Activated naive CD4-positive, alpha-beta T cell treated with anti-CD3 and anti-CD28 coated beads, Interleukin-2, amount 50 U/mL, for 16 hours (primary cell): ENCODE results near the gene NCAM1.
A peak's percentile ranks its signal among the peaks of the same experiment; 100 is the strongest.
"Not testable (repeated sequence)": the region's sequence is repeated elsewhere in the genome, so short reads cannot be mapped to it uniquely, and the experiment has no call there.

Source experiments
- DNase-seq: peaks from one replicate; pipeline ENCODE4 v3.0.0-alpha.2; 2020

The NCAM1 gene

DNA sequence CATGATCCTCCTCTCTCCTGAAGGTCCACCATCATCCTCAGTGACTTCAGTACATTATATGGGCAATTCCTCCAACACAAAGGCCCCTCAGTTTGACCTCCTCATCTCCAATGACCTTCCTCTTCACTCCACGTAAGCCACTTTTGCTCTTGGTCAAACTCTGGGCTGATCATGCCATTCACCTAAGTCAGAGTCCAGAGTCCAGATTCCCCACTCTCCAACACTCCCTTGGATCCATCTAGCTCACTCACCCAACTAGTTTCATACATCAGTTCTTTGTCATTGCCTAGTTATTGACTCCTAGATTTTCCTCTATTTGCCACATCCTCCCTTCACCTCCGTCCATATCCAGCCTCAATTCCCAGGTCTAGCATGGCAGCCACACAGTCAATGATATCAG is 322.7 kb downstream of the NCAM1 start:
- DNase-seq, result no peak

DNA sequence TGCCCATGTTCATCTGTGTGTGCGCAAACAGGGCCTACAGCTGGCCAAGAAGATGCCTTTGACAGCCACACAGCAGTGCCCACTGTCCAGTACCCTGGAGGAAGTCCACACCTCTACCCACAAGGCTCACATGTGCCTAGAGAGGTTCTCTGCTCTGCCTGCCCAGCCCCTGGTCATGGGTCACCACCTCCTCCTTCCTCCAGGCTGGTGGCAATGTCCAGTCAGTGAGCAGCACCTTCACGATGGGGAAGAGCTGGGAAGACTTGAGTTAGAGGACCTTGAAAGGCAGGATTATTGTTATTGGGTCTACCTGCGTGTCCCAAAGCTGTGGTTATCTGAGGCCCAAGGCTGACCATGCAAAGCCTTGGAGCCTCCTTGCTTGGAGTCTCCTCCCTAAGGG is 324.8 kb downstream of the NCAM1 start:
- no peak for DNase-seq

DNA sequence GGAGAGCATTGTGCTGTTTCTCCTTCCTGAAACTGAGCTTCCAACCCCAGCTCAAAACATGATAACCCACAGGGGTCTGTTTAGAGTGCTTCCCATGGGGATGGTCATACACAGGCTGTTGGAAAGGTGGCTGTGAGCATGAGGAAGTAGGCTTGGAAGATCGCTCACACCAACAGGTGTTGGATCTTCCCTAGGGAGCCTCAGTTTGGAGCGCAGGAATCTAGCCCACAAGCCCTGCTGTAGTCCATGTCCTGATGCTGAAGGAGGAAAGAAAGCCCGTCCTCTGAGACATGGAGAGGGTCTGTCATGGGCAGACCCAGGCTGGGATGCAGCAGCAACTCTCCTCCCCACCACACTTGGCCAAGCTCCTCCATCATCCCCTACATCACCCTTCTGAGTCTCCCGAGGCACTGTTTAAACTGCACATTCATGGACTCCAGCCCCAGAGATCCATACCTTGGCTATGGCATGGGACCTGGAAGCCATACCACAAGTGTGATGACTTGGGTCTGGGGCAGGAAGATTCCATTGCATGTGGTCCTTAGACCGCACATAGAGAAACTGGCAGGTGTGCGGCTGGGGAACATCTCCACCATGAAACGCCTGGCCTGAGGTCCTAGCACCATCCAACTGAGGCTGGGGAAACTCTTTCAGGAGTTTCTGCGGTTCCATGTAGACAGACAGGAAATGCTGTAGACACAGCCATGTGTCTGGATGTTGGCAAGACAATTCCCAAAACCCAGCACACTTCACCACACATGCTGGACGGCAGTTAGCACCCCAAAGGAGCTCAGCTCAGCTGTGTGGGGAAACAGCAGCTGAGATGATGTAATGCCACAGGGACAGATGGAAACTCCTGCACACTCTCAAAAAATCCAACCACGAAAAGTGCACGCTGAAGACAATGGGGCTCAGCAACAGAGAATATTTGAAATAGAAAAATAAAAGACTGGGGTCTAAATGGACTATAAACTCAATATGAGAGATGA is 325.6 kb downstream of the NCAM1 start:
- no peak for DNase-seq

DNA sequence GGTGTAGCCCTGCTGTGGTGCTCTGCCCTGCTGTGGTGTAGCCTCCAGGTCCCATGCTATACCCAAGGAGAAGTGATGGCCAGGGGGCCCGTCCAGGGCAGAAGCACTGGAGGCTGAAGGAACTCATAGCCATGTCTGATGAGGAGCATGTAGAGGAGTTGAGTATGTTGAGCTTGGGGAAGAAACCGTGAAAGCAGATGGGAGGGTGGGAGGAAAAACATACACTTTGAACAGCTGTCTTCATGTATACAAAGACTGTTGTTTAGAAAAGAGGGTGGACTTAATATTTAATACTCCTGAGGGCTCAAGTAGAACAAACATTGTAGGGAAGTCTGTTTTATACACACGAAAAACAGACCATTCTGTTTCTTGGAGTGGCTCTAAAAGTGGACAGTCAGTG is 326.6 kb downstream of the NCAM1 start:
- DNase-seq, result no peak

DNA sequence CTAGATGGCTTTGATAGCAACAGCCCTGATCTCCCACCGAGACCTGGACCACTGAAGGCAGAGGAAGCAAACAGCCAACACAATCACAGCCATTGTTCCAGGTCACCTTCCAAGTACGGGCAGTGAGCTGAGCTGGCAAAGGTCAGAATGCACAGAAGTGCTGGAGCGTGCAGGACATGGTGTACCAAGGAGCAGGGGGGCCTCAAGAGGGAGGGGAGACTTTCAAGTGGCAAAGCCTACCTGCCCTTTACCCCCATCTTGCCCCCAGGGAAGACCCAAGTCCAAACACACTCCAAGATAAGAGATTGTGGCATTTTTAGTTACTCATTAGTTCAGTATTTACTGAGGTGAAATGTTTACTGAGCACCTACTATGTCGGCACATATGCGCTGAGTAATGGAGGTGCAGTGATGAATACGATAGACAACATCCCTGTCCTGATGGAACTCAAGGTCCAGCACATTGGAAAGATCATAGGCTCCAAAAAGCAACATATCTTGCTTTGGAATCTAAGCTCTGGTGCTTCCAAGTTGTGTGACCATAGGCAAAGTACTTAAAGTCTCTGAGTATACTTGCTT is 327.2 kb downstream of the NCAM1 start:
- DNase-seq, result no peak

DNA sequence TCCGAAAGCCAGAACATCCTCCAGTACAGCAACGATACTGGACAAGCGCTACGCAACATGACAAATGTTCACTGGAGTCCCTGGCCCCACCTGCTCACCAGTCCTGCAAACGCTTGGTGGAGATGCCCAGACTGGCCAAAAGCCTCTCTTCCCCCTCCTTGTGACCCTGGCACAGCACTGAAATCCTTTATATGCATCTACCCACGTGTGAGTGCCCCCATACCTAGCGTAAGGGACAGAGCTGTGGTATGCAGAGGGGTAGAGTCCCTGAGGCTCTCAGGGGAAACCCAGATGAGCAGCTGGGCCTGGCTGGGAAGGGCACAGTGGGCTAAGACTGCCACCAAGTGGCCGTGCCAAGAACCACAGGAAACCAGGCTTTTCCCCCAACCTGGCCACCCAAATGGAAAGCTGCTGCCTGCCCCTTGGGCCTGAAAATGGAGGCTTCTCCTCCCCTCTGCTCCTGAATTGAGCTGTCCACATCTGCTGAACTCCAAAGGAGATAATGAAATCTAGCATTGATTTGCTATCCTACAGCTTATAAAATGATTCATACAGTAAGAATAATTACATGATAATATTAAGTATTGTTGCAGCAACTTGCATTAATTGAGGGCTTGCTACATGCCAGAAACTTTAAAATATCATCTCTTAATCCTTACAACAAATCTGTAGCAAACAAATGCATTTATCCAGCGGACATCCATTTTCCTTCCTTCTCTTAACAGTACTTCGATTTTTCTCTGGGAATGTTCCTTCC is 328.4 kb downstream of the NCAM1 start:
- DNase-seq, result peak; percentile 54

DNA sequence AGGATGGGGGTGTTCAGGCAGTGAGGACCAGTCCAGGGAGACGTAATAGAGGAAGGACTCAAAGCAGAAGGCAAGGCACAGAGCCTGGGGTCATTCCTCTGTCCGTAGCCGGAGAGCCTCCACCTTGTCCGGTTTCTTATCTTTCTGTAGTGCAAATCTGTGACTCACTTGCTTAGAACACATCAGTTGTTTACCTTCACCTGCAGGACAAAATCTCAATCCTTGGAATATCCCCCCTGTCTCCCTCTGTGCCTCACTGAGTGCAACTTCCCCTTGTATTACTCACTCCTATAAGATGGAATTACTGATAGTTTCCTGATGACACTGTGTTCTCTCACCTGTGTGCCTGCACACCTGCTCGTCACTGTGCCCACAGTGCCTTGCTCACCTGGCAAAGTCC is 332.7 kb downstream of the NCAM1 start:
- DNase-seq, result no peak

DNA sequence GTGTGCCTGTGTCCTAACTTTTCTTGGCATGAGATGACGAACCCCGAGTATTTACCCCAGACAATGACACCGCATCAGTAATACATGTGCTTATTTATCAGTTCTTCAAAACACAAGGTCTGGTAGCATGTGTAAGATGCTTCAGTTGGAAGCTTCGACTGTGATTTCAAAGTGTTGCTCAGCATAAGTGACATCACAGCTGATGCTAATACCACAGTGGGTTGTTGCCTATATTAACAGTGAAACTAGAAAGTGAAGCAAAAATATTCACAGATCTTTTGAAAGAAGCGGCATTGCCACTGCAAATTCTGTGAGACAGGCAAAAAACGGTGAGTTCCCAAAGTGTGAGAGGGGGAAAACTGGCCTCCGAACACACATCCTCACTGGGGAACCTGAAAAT is 334.8 kb downstream of the NCAM1 start:
- no peak for DNase-seq

DNA sequence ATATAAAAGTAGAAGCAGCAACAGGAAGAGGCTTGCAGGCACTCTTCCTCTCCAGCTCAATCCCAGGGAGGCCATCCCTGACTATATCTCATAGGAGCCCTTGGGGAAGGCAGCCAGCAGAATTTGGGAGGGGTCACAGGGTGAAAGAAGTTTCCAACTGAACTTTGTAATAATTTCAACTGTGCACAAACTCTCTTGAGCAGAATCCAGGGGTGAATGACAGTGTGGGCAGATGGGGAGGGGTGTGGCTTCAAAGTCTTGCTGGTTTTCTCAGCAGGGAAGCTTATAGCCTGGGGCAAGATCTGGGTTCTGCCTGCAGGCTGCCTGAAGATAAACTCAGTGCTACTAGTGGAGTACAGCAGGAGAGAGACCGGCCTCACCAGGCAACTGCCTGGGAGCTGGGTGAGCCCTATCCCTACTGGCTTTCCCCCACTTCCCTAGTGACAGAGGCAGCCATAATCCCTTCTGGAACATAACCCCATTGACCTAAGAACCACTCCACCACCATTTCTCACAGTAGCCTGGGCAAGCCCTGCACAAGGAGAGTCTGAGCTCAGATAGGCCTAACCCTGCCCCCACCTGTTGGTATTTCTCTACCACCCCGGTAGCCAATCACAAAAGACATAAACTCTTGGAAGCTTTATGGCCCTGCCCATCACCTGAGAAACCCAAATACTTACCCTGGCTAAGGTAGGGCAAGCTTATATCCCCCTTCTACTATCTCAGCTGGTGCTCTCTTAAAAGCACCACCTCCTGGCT is 335.4 kb downstream of the NCAM1 start:
- no peak for DNase-seq

DNA sequence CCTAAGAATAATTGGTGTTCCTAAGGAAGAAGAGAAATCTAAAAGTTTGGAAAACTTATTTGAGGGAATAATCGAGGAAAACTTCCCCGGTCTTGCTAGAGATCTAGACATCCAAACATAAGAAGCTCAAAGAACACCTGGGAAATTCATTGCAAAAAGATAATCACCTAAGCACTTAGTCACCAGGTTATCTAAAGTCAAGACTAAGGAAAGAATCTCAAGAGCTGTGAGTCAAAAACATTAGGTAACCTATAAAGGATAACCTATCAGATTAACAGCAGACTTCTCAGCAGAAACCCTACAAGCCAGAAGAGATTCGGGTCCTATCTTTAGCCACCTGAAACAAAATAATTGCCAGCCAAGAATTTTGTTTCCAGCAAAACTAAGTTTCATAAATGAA is 337.3 kb downstream of the NCAM1 start:
- DNase-seq, result not testable (repeated sequence)

DNA sequence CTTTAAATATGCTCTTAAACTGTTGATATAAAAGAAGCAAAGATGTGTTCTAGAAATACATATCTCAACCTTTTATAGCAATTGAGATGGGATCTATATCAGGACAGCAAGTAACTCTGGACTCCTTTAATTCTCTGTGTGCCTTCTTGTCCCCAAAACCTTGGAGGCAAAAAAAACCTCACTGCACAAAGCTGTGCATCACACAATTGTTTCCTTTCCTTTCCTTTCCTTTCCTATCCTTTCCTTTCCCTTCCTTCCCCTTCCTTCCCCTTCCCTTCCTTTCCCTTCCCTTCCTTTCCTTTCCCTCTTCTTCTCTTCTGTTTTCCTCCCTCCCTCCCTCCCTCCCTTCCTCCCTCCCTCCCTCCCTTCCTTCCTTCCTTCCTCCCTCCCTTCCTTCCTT is 343.7 kb downstream of the NCAM1 start:
- no peak for DNase-seq

DNA sequence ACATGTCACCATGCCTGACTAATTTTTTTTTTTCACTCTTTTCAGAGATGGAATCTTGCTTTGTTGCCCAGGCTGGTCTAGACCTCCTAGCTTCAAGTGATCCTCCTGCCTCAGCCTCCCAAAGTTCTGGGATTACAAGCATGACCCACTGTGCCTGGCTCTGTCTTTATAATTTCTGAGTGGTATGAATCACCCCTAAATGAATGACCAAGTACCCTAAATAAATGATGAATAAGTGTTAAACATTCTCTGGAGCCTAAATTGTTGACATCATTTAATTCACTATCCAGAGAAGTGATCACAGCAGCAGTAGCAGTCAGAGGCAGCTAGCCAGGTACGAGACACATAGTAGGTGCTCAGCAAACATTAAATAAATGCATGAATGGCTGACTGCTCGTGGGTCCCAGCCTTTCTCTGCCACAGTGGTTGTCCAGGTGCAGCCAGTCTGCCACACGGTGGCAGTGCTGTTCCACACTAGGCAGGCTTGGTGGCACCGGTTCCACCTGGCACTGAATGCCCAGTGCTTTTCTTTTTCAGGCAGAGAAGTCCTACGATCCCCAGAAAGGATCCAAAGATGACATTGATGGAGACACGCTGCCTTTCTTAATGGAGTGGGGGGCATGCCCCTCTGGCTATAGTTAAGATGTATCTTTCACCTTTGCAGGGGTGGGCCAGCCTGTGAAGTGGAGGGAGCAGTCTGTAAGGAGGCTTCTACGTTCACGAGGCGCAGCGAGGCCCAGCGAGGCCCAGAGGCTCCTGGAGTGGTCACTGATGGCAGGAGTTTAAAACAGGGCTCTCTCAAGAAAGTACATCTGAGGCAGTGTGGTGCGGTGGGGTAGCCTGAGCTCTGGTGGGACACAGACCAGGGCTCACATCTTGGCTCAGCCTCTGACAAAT is 344.5 kb downstream of the NCAM1 start:
- DNase-seq, result peak; percentile 76

DNA sequence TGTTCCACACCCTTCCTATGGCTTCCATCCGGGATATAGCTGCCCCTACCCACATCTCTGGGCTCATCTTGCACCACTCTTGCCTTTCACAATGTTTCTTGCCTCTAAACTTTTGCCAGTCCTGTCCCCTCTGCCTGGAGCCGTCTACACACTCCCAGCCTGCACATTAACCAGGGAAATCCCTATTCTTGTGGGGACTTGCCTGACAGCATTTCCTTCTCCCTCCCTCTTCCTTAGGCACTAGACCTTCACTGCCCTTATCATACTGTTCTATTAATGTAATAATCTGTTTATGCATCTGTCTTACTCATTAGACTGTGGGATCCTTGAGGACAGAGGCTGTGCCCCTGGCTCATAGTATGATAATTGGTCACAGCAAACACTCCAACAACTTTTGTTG is 347.4 kb downstream of the NCAM1 start:
- DNase-seq, result no peak

DNA sequence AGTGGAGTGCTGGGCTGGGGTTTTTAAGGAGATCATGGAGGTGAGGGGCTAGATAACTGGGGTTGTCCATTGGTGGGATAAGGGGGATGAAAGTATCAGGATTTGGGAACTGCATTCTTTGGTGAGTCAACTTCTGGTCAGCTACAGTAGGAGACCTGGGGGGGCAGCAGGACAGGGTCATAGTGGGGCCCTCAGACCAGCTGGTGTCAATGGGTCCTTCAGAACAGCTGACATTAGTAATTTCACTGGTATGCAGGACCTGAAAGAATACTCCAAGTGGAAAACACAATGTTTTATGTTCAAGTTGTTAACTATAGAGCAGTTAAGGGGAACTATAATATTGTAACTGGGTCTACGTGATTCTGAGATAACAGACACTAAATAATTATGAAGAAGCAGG is 350.3 kb downstream of the NCAM1 start:
- DNase-seq, result no peak

DNA sequence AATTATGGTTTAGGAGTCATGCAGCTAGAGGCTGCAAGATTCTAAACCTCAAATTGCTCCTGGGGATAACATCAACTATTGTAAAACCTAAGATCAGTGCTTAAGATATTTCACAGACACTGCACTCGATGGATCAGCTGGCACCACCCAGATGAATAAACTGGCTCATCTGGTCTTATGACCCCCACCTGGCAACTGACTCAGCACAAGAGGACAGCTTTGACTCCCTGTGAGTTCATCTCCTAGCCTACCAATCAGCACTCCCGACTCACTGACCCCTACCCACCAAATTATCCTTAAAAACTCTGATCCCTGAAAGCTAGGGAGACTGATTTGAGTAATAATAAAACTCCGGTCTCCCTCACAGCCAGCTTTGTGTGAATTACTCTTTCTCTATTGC is 352.4 kb downstream of the NCAM1 start:
- DNase-seq, result no peak

DNA sequence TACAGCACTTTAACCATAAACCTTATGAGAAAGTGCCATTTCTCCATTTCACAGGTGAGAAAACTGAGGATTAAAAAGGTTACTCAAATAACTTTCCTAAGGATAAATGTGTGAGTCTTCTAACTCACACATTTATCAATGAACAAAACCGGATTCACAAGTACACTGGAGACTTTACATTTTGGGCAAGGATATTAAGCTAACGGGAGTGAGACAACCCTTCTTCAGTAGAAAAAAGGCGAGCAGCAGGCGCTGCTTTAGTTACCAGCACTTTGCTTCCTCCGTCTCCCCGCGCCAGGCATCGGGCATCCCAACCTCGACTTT is 352.8 kb downstream of the NCAM1 start:
- no peak for DNase-seq

DNA sequence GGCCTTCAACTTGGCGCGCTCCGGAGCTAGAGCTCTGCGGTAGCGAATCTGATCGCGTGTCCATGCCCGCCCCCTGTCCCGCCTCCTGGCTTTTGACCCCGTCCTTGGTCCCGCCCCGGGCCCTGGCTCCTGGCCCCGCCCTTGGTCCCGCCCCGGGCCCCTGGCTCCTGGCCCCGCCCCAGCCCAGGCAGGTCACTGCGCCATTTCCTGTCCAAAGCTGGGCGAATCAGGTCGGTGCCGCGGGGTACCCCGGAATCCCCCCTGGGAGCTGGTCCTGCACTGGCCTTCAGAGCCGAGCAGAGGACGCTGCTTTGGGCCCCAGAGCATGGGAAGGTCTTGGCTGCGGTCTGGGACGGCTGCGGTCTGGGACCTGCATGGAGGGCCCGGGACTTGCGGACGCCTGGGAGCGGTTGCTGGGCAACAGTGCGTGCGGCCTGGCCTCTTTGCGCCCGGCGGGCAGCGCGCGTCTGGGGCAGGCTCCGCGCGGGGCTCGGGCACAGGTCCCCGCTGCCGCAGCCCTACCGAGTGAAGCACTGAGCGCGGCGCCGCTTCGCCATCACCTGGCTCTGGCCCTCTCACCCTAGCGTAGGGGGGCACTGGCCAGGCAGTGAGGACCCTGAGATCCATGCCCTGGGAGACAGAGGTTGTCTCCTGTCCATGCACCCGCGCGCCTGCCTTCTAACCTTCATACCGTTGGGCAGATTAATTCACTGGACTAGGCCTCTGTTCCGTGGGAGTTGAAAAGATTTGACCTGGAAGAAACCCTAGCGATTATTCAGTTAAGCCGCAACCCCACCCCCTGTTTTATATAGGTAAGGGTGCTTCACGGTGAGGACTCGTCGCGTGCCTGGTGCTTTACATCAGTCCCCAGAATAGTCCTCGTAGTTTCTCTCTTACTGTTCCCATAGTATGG is 353.4 kb downstream of the NCAM1 start, which contains the start of gene TTC12:
TSS of gene TTC12 (plus strand) at position 195 of the 913 bp plus-strand sequence. CDS start 1,675 bp downstream, outside the sequence.
- peak; percentile 95 for DNase-seq

DNA sequence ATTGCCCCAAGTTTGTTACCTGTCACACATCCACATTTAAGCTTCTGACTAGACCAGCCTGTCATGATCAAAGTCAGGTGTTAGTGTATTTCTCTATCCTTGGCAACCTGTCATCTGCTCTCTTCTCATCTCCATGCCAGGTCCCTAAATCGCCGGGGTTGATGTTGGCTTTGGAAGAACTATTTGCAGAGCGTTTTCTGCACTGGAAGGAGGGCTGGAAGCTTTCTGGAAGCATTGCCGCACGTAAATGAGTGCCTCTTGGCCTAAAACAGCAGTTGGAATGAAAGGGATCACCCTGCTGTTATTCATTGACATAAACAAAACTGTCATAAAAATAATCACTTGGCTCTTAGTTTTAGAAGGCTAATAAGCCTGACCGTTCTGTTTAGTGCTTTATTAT is 354.6 kb downstream of the NCAM1 start:
- no peak for DNase-seq

DNA sequence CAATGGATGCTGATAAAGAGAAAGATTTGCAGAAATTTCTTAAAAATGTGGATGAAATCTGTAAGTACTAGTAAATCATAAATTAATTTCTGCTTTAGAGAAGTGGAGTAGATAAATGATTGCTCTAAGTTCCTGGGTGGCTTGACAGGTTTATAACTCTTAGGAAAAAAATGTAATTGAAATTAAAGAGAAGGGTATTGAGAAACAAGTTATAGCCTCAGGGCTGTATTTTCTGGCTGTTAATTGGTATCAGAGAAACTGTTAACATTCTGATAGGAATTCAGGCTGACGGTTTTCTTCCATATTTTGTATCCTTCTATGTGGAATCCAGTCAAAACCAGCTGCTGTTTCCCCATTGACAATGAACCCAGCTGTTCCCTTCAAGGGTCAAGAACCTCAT is 355.0 kb downstream of the NCAM1 start:
- no peak for DNase-seq

DNA sequence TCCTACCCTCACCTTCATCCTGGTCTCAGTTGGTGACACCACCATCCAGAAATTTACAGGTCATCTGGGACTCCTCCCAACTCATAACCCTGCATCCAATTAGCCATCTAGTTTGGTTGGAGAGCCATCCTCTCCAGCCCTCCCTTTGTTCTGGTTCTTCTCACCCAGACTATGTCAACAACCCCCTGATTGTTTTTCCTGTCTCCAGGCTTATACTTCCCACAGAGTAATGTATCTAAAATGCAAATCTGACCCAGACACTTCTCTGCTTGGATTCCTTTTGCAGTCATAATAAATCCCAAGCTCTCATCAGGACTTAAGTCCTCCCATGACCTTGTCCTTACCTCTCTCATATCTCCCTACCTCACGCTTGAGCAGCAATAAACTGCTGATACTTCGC is 356.1 kb downstream of the NCAM1 start:
- DNase-seq, result no peak

DNA sequence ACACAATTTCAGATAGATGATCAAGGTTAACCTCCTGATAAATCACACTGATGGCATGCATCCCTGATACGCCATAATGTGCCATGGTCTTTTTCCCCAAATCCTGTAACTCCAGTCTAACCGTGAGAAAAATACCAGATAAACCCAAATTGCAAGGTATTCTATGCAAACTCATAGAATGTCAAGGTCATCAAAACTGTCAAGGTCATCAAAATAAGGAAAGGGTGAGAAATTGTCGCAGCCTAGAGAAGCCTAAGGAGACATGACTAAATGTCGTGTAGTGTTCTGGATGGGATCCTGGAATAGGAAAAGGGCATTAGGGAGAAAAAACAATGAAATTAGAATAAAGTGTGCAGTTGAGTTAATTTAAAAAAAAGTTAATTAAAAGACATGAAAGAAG is 357.9 kb downstream of the NCAM1 start:
- DNase-seq, result no peak
